Vagina (tissue), 2 donors: Measurements from ENCODE around the gene STAT6. TPM values are rescaled to one million over a fixed set of nuclear protein-coding genes. Genes with fewer than 3 reads are reported as not detected.

ENCODE experiments used
- DNase-seq, 2 donors: peaks; one replicate each; pipeline ENCODE4 v3.0.0-alpha.2; 2017; ENCODE audit errors: extremely low spot score in 2 of 2
- H3K27ac ChIP-seq: fragments of 200-600 bp; sonication (generic); one replicate; pipeline ENCODE4 v1.5.1; 2019
- H3K27me3 ChIP-seq: fragments of 200-600 bp; sonication (generic); one replicate; pipeline ENCODE4 v1.5.1; 2019
- H3K36me3 ChIP-seq, 2 donors: fragments of 200-600 bp; sonication (generic); one replicate each; pipeline ENCODE4 v1.5.1; 2017 to 2019
- H3K4me1 ChIP-seq: fragments of 200-600 bp; sonication (generic); one replicate; pipeline ENCODE4 v1.5.1; 2019
- H3K4me3 ChIP-seq, 2 donors: fragments of 200-600 bp; sonication (generic); 1 replicate in 1 of 2; 2 replicates in 1 of 2; pipeline ENCODE4 v1.5.1; 2016 to 2019
- H3K9me3 ChIP-seq: fragments of 200-600 bp; sonication (generic); one replicate; pipeline ENCODE4 v1.5.1; 2019
- CTCF ChIP-seq, 3 experiments: fragments of 450-650 bp in 2 of 3; fragments of 200-600 bp in 1 of 3; sonication (generic) in 1 of 3; IDR thresholded peaks; one replicate each; pipeline ENCODE4 v1.5.1; 2017 to 2019; ENCODE audit warnings: antibody characterized with exemption in 3 of 3, mild to moderate bottlenecking in 2 of 3, moderate library complexity in 2 of 3
- POLR2A ChIP-seq, 2 donors: fragments of 450-650 bp; IDR thresholded peaks; one replicate each; pipeline ENCODE4 v1.6.1; 2017; ENCODE audit warnings: antibody characterized with exemption in 2 of 2, mild to moderate bottlenecking in 2 of 2, moderate library complexity in 2 of 2
- POLR2AphosphoS5 ChIP-seq, 2 donors: sonication (generic); formaldehyde crosslinking; IDR thresholded peaks; one replicate each; pipeline ENCODE4 v1.9.0; 2017; ENCODE audit warnings: antibody characterized with exemption in 2 of 2, mild to moderate bottlenecking in 2 of 2, low read depth in 1 of 2; ENCODE audit not compliant: insufficient read depth in 1 of 2
- intact Hi-C: fragments of 100-400 bp; cut with DNase I; formaldehyde crosslinking; loops from one replicate; pipeline ENCODE4 v1.15.1; 2023
- total RNA-seq: library from RNA; depleted of rRNA; stranded (reverse); fragments of >200 nt; gene quantifications from one replicate; pipeline ENCODE4 v1.2.3, GENCODE V29; 2016

Gene STAT6
- total RNA-seq, 1 donor from 2014 or later, result 146 TPM

GRCh38 chr12:57090490-57090889 lies 20.7 kb downstream of the STAT6 start:
- Histone ChIP-seq H3K27ac (peak overlapping the region; percentile 100), H3K4me3 (peak overlapping the region; percentile 81 to 89), H3K4me1 (peaks cover 63% of the 10 kb centered on the region), H3K27me3 (no peaks in the 10 kb centered on the region), H3K36me3 (peaks cover 0 to 35% of the 10 kb centered on the region in 2 donors), H3K9me3 (no peaks in the 10 kb centered on the region)
- no peak for TF ChIP-seq CTCF (IDR thresholded peaks at IDR 0.05)
- intact Hi-C loops, result no loop called here
- DNase-seq, result no peak

- no peaks in the 10 kb centered on the region for H3K27me3 ChIP-seq
- intact Hi-C loops, result no loop called here
- H3K4me1 ChIP-seq, result peaks cover 63% of the 10 kb centered on the region
- peaks cover 0 to 27% of the 10 kb centered on the region in 2 donors for H3K36me3 ChIP-seq
- no peaks in the 10 kb centered on the region for H3K9me3 ChIP-seq
- H3K4me3 ChIP-seq, result peak overlapping the region; percentile 81 to 89
- no peak for TF ChIP-seq CTCF (IDR thresholded peaks at IDR 0.05)
- peak in 1 of 2 donors; percentile 45 for TF ChIP-seq POLR2A (IDR thresholded peaks at IDR 0.05)
- TF ChIP-seq POLR2AphosphoS5 (IDR thresholded peaks at IDR 0.05; ENCODE audit: insufficient read depth in 1 of 2, low read depth in 1 of 2), result peak; percentile 32 to 70
- peak overlapping the region; percentile 100 for H3K27ac ChIP-seq
- peak in 1 of 2 donors; percentile 96 for DNase-seq
Observed at GRCh38 chr12:57089271-57090245, 21.6 kb downstream of the STAT6 start.

- Histone ChIP-seq H3K4me1 (peaks cover 54% of the 10 kb centered on the region), H3K27me3 (no peaks in the 10 kb centered on the region), H3K27ac (peak within 1 kb of the TSS; percentile 100), H3K9me3 (no peaks in the 10 kb centered on the region), H3K4me3 (peak within 1 kb of the TSS; percentile 81 to 89), H3K36me3 (peaks cover 0 to 26% of the 10 kb centered on the region in 2 donors)
- intact Hi-C loops, result no loop called here
- peak; percentile 96 to 97 for DNase-seq
- TF ChIP-seq POLR2A (IDR thresholded peaks at IDR 0.05) (peak in 1 of 2 donors; percentile 93), POLR2AphosphoS5 (IDR thresholded peaks at IDR 0.05; ENCODE audit: insufficient read depth in 1 of 2, low read depth in 1 of 2) (peak; percentile 64 to 97), CTCF (IDR thresholded peaks at IDR 0.05) (peak in 1 of 3 experiments; percentile 20)
Observed at GRCh38 chr12:57088354-57089270, 22.6 kb downstream of the STAT6 start, which contains the start of gene NAB2. Gene NAB2 (plus strand): TSS chr12:57089114. CDS start chr12:57089272, 158 bp downstream.

- Histone ChIP-seq H3K4me1 (peaks cover 46% of the 10 kb centered on the region), H3K9me3 (no peaks in the 10 kb centered on the region), H3K27me3 (no peaks in the 10 kb centered on the region), H3K27ac (peak overlapping the region; percentile 100), H3K36me3 (peaks cover 0 to 18% of the 10 kb centered on the region in 2 donors), H3K4me3 (peak overlapping the region; percentile 75 to 81)
- TF ChIP-seq CTCF (IDR thresholded peaks at IDR 0.05) (no peak), POLR2A (IDR thresholded peaks at IDR 0.05) (peak in 1 of 2 donors; percentile 76)
- peak in 1 of 2 donors; percentile 98 for DNase-seq
- intact Hi-C loops, result no loop called here
Observed at GRCh38 chr12:57087691-57088353, 23.3 kb downstream of the STAT6 start.
